ENCODE data around the gene CRACR2A.

The CRACR2A gene

GRCh38 chr12:3697311-3697870, 55.5 kb downstream of the CRACR2A start:
- Histone ChIP-seq H3K9me3 (replicated peaks; ENCODE audit: insufficient read depth, low read length) (no peaks in the 10 kb centered on the region), H3K79me2 (ENCODE audit: low read length) (no peaks in the 10 kb centered on the region), H3K4me1 (ENCODE audit: low read length) (no peaks in the 10 kb centered on the region), H2AFZ (ENCODE audit: low read length) (no peak overlapping the region), H3K4me3 (ENCODE audit: low read length) (no peak overlapping the region), H3K27me3 (replicated peaks; ENCODE audit: insufficient read depth, low read length) (no peaks in the 10 kb centered on the region), H3K36me3 (replicated peaks; ENCODE audit: insufficient read depth, low read length) (no peaks in the 10 kb centered on the region), H4K20me1 (ENCODE audit: insufficient read depth, low read length) (no peaks in the 10 kb centered on the region), H3K9me2 (replicated peaks; ENCODE audit: insufficient read depth, low read length) (no peaks in the 10 kb centered on the region), H3K4me2 (ENCODE audit: low read depth, low read length) (no peak overlapping the region), H3K27ac (ENCODE audit: low read length) (no peak overlapping the region), H3K9ac (ENCODE audit: low read length) (no peak overlapping the region), H3F3A (ENCODE audit: insufficient read depth, low read length) (no peaks in the 10 kb centered on the region)
- TF ChIP-seq CTCF (IDR thresholded peaks at IDR 0.05; ENCODE audit: low read length) (no peak), EZH2phosphoT487 (IDR thresholded peaks at IDR 0.05; ENCODE audit: low read length) (no peak), EZH2 (optimal IDR thresholded peaks at IDR 0.05; ENCODE audit: low read depth, low read length) (no peak)
- no peak for DNase-seq

- no peaks in the 10 kb centered on the region for H3K9me3 ChIP-seq (replicated peaks; ENCODE audit: insufficient read depth, low read length)
- no peak overlapping the region for H3K4me2 ChIP-seq (ENCODE audit: low read depth, low read length)
- no peak for DNase-seq
- no peak overlapping the region for H3K27ac ChIP-seq (ENCODE audit: low read length)
- H3K36me3 ChIP-seq (replicated peaks; ENCODE audit: insufficient read depth, low read length), result no peaks in the 10 kb centered on the region
- H3K9ac ChIP-seq (ENCODE audit: low read length), result no peak overlapping the region
- no peak overlapping the region for H3K4me3 ChIP-seq (ENCODE audit: low read length)
- no peaks in the 10 kb centered on the region for H3K4me1 ChIP-seq (ENCODE audit: low read length)
- no peaks in the 10 kb centered on the region for H3K79me2 ChIP-seq (ENCODE audit: low read length)
- H4K20me1 ChIP-seq (ENCODE audit: insufficient read depth, low read length), result no peaks in the 10 kb centered on the region
- H2AFZ ChIP-seq (ENCODE audit: low read length), result no peak overlapping the region
- no peaks in the 10 kb centered on the region for H3F3A ChIP-seq (ENCODE audit: insufficient read depth, low read length)
- H3K27me3 ChIP-seq (replicated peaks; ENCODE audit: insufficient read depth, low read length), result no peaks in the 10 kb centered on the region
- no peak for TF ChIP-seq EZH2phosphoT487 (IDR thresholded peaks at IDR 0.05; ENCODE audit: low read length)
- TF ChIP-seq CTCF (IDR thresholded peaks at IDR 0.05; ENCODE audit: low read length), result no peak
- no peak for TF ChIP-seq EZH2 (optimal IDR thresholded peaks at IDR 0.05; ENCODE audit: low read depth, low read length)
- H3K9me2 ChIP-seq (replicated peaks; ENCODE audit: insufficient read depth, low read length), result no peaks in the 10 kb centered on the region
Measured at GRCh38 chr12:3694673-3695072, 58.2 kb downstream of the CRACR2A start.

- H3K79me2 ChIP-seq (ENCODE audit: low read length), result no peaks in the 10 kb centered on the region
- no peaks in the 10 kb centered on the region for H3K4me1 ChIP-seq (ENCODE audit: low read length)
- no peaks in the 10 kb centered on the region for H3K9me3 ChIP-seq (replicated peaks; ENCODE audit: insufficient read depth, low read length)
- no peak overlapping the region for H3K4me2 ChIP-seq (ENCODE audit: low read depth, low read length)
- no peak overlapping the region for H3K9ac ChIP-seq (ENCODE audit: low read length)
- no peaks in the 10 kb centered on the region for H3K9me2 ChIP-seq (replicated peaks; ENCODE audit: insufficient read depth, low read length)
- H3K4me3 ChIP-seq (ENCODE audit: low read length), result no peak overlapping the region
- no peaks in the 10 kb centered on the region for H3F3A ChIP-seq (ENCODE audit: insufficient read depth, low read length)
- H3K36me3 ChIP-seq (replicated peaks; ENCODE audit: insufficient read depth, low read length), result no peaks in the 10 kb centered on the region
- no peak overlapping the region for H3K27ac ChIP-seq (ENCODE audit: low read length)
- H3K27me3 ChIP-seq (replicated peaks; ENCODE audit: insufficient read depth, low read length), result no peaks in the 10 kb centered on the region
- TF ChIP-seq EZH2 (optimal IDR thresholded peaks at IDR 0.05; ENCODE audit: low read depth, low read length), result no peak
- no peak for TF ChIP-seq EZH2phosphoT487 (IDR thresholded peaks at IDR 0.05; ENCODE audit: low read length)
- TF ChIP-seq CTCF (IDR thresholded peaks at IDR 0.05; ENCODE audit: low read length), result no peak
- H4K20me1 ChIP-seq (ENCODE audit: insufficient read depth, low read length), result no peaks in the 10 kb centered on the region
- DNase-seq, result no peak
- H2AFZ ChIP-seq (ENCODE audit: low read length), result no peak overlapping the region
Measured at GRCh38 chr12:3692616-3693365, 60.1 kb downstream of the CRACR2A start.

All from MM.1S (cell line).